Cardiac muscle cell (in vitro differentiated cells and primary cell): ENCODE measurements around the gene AGBL5. TPM values are rescaled to one million over a fixed set of nuclear protein-coding genes. Genes with fewer than 3 reads are reported as not detected.
A peak's percentile ranks its signal among the peaks of the same experiment; 100 is the strongest.
"Not testable (repeated sequence)": the region's sequence is repeated elsewhere in the genome, so short reads cannot be mapped to it uniquely, and the experiment has no call there.

Experiments used
- DNase-seq, 2 donors: peaks; one replicate each; pipeline versions ENCODE4 v3.0.0 to v3.0.0-alpha.2; 2010 to 2017; ENCODE audit warnings: low read depth in 1 of 2, low spot score in 1 of 2
- H3K27ac ChIP-seq: fragments of 200-600 bp; sonication (generic); 2 replicates; pipeline ENCODE4 v1.5.1; 2016
- H3K27me3 ChIP-seq: fragments of 200-600 bp; sonication (generic); 2 replicates; pipeline ENCODE4 v1.6.0; 2016; ENCODE audit warnings: control low read depth
- H3K36me3 ChIP-seq: fragments of 200-600 bp; sonication (generic); 2 replicates; pipeline ENCODE4 v1.5.1; 2016; ENCODE audit warnings: control low read depth
- H3K4me1 ChIP-seq: fragments of 200-600 bp; sonication (generic); 2 replicates; pipeline ENCODE4 v1.8.1; 2017; ENCODE audit warnings: low read depth, mild to moderate bottlenecking, mixed run types
- H3K4me3 ChIP-seq: fragments of 200-600 bp; sonication (generic); 2 replicates; pipeline ENCODE4 v1.5.1; 2016; ENCODE audit warnings: mild to moderate bottlenecking
- H3K9me3 ChIP-seq: fragments of 200-600 bp; sonication (generic); 2 replicates; pipeline ENCODE4 v1.5.1; 2017; ENCODE audit warnings: low read depth, mild to moderate bottlenecking, control low read depth
- CTCF ChIP-seq: IDR thresholded peaks from 2 replicates; pipeline ENCODE4 v1.5.1; 2012; ENCODE audit warnings: low read depth, mild to moderate bottlenecking, low read length
- polyA plus RNA-seq: library from polyadenylated mRNA; unstranded; fragments of >200 nt; fragmentation: Nextera tagmentation; extraction: Ambion mirVana; gene quantifications from 2 replicates; pipeline ENCODE4 v1.2.1, GENCODE V29; 2016
- total RNA-seq: library from RNA; depleted of rRNA; stranded (reverse); fragments of >200 nt; gene quantifications from 2 replicates; pipeline ENCODE4 v1.2.3, GENCODE V29; 2016

AGBL5 gene
- total and polyA plus RNA-seq, 2 experiments from 2014 or later: 52.0 to 67.0 TPM

GRCh38 chr2:27115519-27115918, 64.1 kb downstream of the AGBL5 start:
- peaks cover 52% of the 10 kb centered on the region for H3K27me3 ChIP-seq
- no peak overlapping the region for H3K4me3 ChIP-seq
- no peaks in the 10 kb centered on the region for H3K36me3 ChIP-seq
- no peaks in the 10 kb centered on the region for H3K9me3 ChIP-seq
- no peak for DNase-seq
- no peak overlapping the region for H3K27ac ChIP-seq
- TF ChIP-seq CTCF: no peak
- H3K4me1 ChIP-seq: no peaks in the 10 kb centered on the region

DNA sequence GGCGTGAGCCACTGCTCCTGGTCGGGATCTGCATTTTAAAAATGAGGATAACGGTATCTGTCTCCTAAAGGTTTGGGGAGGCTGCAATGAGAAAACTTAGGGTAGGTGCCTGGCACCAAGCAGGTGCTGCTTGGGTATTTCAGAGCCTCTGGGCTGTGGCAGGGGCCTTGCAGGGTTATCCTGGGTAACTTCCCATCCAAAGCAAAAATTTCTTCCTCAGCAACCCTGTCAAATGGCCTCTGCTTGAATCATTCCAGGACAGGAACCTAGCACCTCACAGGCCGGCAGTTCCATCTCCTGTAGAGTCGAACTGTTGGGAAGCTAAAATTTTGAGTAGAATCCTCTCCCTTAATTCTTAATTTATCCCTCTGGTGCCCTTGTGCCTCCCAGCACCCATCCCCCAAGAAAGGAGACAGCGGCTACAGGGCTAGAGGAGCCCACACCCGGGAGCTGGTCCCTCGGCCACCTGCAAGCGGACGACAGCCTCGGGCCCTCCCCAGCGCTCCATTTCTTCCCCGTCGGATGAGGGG, 66.6 kb downstream of the AGBL5 start:
- TF ChIP-seq CTCF: no peak
- H3K27me3 ChIP-seq: peaks cover 78% of the 10 kb centered on the region
- H3K36me3 ChIP-seq: no peaks in the 10 kb centered on the region
- H3K27ac ChIP-seq: no peak overlapping the region
- DNase-seq: no peak
- H3K9me3 ChIP-seq: no peaks in the 10 kb centered on the region
- peak overlapping the region; percentile 26 for H3K4me3 ChIP-seq
- H3K4me1 ChIP-seq: no peaks in the 10 kb centered on the region

DNA sequence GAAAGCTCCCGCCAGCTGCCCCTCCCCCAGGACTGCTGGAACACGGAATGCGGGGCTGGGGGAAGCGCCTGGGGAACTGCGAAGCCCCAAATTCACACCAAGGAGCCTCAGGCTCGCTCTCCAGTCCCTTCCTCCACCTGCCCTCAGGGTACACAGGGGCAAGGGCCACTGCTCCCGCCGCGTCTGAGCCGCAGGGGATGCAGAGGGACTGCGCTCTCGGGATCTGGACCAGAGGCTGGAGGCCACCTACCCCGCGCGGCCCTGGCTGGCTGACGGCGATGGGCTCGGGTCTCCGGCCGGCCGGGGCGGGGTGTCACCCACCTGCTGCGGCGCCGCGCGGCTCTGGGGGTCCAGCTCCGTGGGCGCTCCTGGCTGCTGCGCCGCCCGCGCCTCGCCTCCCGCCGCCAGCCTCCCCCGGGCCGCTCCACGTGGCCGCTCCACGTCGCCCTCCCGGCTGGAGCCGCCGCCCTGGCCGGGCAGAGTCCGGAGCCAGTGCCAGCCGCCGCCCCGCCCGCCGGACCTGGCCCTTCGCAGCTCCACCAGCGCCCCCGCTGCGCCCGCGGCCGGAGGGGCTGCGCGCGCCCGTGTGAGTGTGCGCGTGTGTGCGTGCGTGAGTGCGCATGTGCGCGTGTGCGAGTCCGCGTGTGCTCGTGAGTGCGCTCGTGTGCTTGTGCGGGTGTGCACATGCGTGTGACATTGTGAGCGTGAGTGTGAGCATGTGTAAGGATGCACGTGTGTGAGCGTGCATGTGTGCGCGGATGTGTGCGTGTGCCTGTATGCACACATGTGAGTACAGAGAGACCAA, 67.3 kb downstream of the AGBL5 start, which contains the start of gene CGREF1:
TSS of gene CGREF1 (minus strand) at position 604 of the 805 bp plus-strand sequence. CDS start 14,762 bp downstream, outside the sequence.
- TF ChIP-seq CTCF: no peak
- Histone ChIP-seq H3K4me1 (no peaks in the 10 kb centered on the region), H3K27me3 (peaks cover 82% of the 10 kb centered on the region), H3K4me3 (peak within 1 kb of the TSS; percentile 26), H3K27ac (no peak within 1 kb of the TSS), H3K36me3 (no peaks in the 10 kb centered on the region), H3K9me3 (no peaks in the 10 kb centered on the region)
- DNase-seq: peak; percentile 12 to 31

DNA sequence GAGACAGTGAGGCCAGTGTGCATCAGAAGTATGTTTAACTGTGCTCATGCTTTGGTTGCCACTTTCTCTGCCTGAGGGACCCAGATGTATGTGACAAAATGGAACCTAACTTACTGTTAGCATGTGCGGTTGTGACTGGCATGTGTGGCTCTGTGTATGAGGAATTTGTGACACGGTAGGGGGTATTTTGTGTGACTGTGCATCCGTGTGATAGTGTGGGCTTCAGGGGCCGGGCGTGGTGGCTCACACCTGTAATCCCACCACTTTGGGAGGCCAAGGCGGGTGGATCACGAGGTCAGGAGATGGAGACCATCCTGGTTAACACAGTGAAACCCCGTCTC, 67.8 kb downstream of the AGBL5 start:
- not testable (repeated sequence) for H3K9me3 ChIP-seq, DNase-seq, H3K27ac ChIP-seq, H3K4me1 ChIP-seq, H3K36me3 ChIP-seq
- Histone ChIP-seq H3K4me3 (peak overlapping the region; percentile 26), H3K27me3 (peaks cover 82% of the 10 kb centered on the region)

Other genes starting within 250 kb of the AGBL5 start
- 4.1 and 4.5 TPM in 2 replicates for gene DPYSL5, start 203.5 kb upstream of the AGBL5 start, total RNA-seq
- 3.7 and 5.6 TPM in 2 replicates for gene DPYSL5, start 203.5 kb upstream of the AGBL5 start, polyA plus RNA-seq
- gene MAPRE3, start 81.0 kb upstream of the AGBL5 start, total RNA-seq: 75.9 and 143 TPM in 2 replicates
- 212 TPM in 2 replicates for gene MAPRE3, start 81.0 kb upstream of the AGBL5 start, polyA plus RNA-seq
- 38.9 and 48.5 TPM in 2 replicates for gene TMEM214, start 18.7 kb upstream of the AGBL5 start, total RNA-seq
- gene TMEM214, start 18.7 kb upstream of the AGBL5 start, polyA plus RNA-seq: 46.9 and 66.3 TPM in 2 replicates
- gene OST4, start 20.0 kb downstream of the AGBL5 start, total RNA-seq: 289 and 303 TPM in 2 replicates
- gene OST4, start 20.0 kb downstream of the AGBL5 start, polyA plus RNA-seq: 768 and 779 TPM in 2 replicates
- gene EMILIN1, start 26.9 kb downstream of the AGBL5 start, total RNA-seq: 18.5 and 20.2 TPM in 2 replicates
- 12.2 and 15.6 TPM in 2 replicates for gene EMILIN1, start 26.9 kb downstream of the AGBL5 start, polyA plus RNA-seq
- gene KHK, start 35.1 kb downstream of the AGBL5 start, total RNA-seq: 9.0 and 9.6 TPM in 2 replicates
- 12.9 and 19.2 TPM in 2 replicates for gene KHK, start 35.1 kb downstream of the AGBL5 start, polyA plus RNA-seq
- 0.48 and 1.8 TPM in 2 replicates for gene CGREF1, start 67.5 kb downstream of the AGBL5 start, total RNA-seq
- gene CGREF1, start 67.5 kb downstream of the AGBL5 start, polyA plus RNA-seq: 0.55 and 0.99 TPM in 2 replicates
- gene ABHD1, start 72.1 kb downstream of the AGBL5 start, total RNA-seq: 0.27 and 0.56 TPM in 2 replicates
- 2.0 and 3.2 TPM in 2 replicates for gene ABHD1, start 72.1 kb downstream of the AGBL5 start, polyA plus RNA-seq
- gene PREB, start 83.0 kb downstream of the AGBL5 start, total RNA-seq: 109 and 112 TPM in 2 replicates
- 91.0 and 130 TPM in 2 replicates for gene PREB, start 83.0 kb downstream of the AGBL5 start, polyA plus RNA-seq
- gene PRR30, start 87.7 kb downstream of the AGBL5 start, total RNA-seq: not detected in 2 replicates
- gene PRR30, start 87.7 kb downstream of the AGBL5 start, polyA plus RNA-seq: not detected in 2 replicates
- gene TCF23, start 97.3 kb downstream of the AGBL5 start, total RNA-seq: not detected in 2 replicates
- gene TCF23, start 97.3 kb downstream of the AGBL5 start, polyA plus RNA-seq: not detected in 2 replicates
- 177 and 183 TPM in 2 replicates for gene ATRAID, start 160.4 kb downstream of the AGBL5 start, total RNA-seq
- 290 and 372 TPM in 2 replicates for gene ATRAID, start 160.4 kb downstream of the AGBL5 start, polyA plus RNA-seq
- gene SLC5A6, start 160.6 kb downstream of the AGBL5 start, total RNA-seq: 28.4 and 42.9 TPM in 2 replicates
- gene SLC5A6, start 160.6 kb downstream of the AGBL5 start, polyA plus RNA-seq: 34.4 and 40.8 TPM in 2 replicates
- gene CAD, start 165.7 kb downstream of the AGBL5 start, total RNA-seq: 31.1 and 51.7 TPM in 2 replicates
- gene CAD, start 165.7 kb downstream of the AGBL5 start, polyA plus RNA-seq: 30.1 and 31.0 TPM in 2 replicates
- gene SLC30A3, start 211.4 kb downstream of the AGBL5 start, total RNA-seq: 75.1 and 84.7 TPM in 2 replicates
- gene SLC30A3, start 211.4 kb downstream of the AGBL5 start, polyA plus RNA-seq: 111 and 139 TPM in 2 replicates
- gene DNAJC5G, start 223.8 kb downstream of the AGBL5 start, total RNA-seq: 3.6 and 14.1 TPM in 2 replicates
- gene DNAJC5G, start 223.8 kb downstream of the AGBL5 start, polyA plus RNA-seq: 4.4 and 7.5 TPM in 2 replicates
- gene TRIM54, start 230.8 kb downstream of the AGBL5 start, total RNA-seq: 53.1 and 65.9 TPM in 2 replicates
- 41.6 and 46.7 TPM in 2 replicates for gene TRIM54, start 230.8 kb downstream of the AGBL5 start, polyA plus RNA-seq